ENCODE measurements around the gene TBC1D14.

DNA sequence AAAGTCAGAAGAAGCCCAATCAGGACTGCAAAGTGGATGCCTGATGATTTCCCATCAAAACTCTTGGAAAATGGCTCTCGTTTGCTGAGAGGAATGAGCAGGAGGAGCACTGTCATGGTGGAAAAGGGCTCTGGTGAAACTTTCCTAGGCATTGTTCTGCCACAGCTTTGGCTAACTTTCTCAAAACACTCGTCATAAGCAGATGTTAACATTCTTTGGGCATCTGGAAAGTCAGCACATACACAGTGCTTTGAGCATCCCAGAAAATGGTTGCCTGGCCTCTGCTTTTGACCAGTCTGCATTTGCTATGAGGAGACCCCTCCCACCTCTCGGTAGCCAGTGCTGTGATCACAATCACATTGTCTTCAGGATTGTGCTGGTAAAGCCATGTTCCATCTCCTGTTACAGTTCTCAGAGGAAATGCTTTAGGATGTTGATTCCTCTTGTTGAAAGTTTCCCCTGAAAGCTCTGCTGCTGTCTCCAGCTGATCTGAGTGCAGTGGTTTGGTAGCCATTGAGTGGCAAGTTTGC is 25.2 kb upstream of the TBC1D14 start:
- TF ChIP-seq, protein P1, sequence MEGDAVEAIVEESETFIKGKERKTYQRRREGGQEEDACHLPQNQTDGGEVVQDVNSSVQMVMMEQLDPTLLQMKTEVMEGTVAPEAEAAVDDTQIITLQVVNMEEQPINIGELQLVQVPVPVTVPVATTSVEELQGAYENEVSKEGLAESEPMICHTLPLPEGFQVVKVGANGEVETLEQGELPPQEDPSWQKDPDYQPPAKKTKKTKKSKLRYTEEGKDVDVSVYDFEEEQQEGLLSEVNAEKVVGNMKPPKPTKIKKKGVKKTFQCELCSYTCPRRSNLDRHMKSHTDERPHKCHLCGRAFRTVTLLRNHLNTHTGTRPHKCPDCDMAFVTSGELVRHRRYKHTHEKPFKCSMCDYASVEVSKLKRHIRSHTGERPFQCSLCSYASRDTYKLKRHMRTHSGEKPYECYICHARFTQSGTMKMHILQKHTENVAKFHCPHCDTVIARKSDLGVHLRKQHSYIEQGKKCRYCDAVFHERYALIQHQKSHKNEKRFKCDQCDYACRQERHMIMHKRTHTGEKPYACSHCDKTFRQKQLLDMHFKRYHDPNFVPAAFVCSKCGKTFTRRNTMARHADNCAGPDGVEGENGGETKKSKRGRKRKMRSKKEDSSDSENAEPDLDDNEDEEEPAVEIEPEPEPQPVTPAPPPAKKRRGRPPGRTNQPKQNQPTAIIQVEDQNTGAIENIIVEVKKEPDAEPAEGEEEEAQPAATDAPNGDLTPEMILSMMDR (conservative IDR thresholded peaks at IDR 0.05; ENCODE audit: low read length) = no peak
- TF ChIP-seq EZH2phosphoT487 (IDR thresholded peaks at IDR 0.05; ENCODE audit: borderline replicate concordance) = no peak

All from Loucy (cell line).